Calu3 (cell line): Measurements from ENCODE around the gene CACNA2D3. TPM values are rescaled to one million over a fixed set of nuclear protein-coding genes. Genes with fewer than 3 reads are reported as not detected.

ENCODE experiments used
- BruUV-seq: library from RNA; stranded (reverse); fragments of 400-500 nt; replicated peaks from 2 replicates; lab custom pipeline; 2021; lab: Mats Ljungman, UMichigan
- CTCF ChIA-PET: fragments of 300-600 bp; sonication (Branson Sonifier 250); formaldehyde crosslinking; loops from one replicate; lab custom pipeline; 2022; ENCODE audit warnings: antibody characterized with exemption; lab: Charles Lee
- DNase-seq: peaks from one replicate; pipeline ENCODE4 v3.0.0; 2022
- H3K27ac Mint-ChIP-seq: one replicate; pipeline ENCODE4 v1.8.0; 2022; ENCODE audit warnings: mixed read lengths; ENCODE audit not compliant: unreplicated experiment
- H3K27me3 Mint-ChIP-seq: one replicate; pipeline ENCODE4 v1.8.0; 2022; ENCODE audit warnings: mixed read lengths; ENCODE audit not compliant: unreplicated experiment
- H3K36me3 Mint-ChIP-seq: one replicate; pipeline ENCODE4 v1.8.0; 2022; ENCODE audit warnings: mild to moderate bottlenecking, moderate library complexity, mixed read lengths; ENCODE audit not compliant: insufficient read depth, unreplicated experiment
- H3K4me1 Mint-ChIP-seq: one replicate; pipeline ENCODE4 v1.8.0; 2022; ENCODE audit warnings: mild to moderate bottlenecking, low read depth, mixed read lengths; ENCODE audit not compliant: unreplicated experiment
- H3K4me3 Mint-ChIP-seq: one replicate; pipeline ENCODE4 v1.8.0; 2022; ENCODE audit warnings: mild to moderate bottlenecking, low read depth, moderate library complexity, mixed read lengths; ENCODE audit not compliant: unreplicated experiment
- H3K9me3 Mint-ChIP-seq: one replicate; pipeline ENCODE4 v1.8.0; 2022; ENCODE audit warnings: low read depth, mixed read lengths; ENCODE audit not compliant: unreplicated experiment
- intact Hi-C: fragments of 100-400 bp; cut with micrococcal nuclease; formaldehyde crosslinking; loops from one replicate; pipeline ENCODE4 v1.10.0; 2022; ENCODE audit not compliant: unreplicated experiment
- total RNA-seq: library from RNA; stranded (reverse); gene quantifications from 2 replicates; pipeline ENCODE4 v1.2.3, GENCODE V29; 2022
- TF ChIP-seq, protein P1 (sequence below): fragments of 200-600 bp; IDR thresholded peaks from one replicate; pipeline ENCODE4 v1.8.0; 2022; ENCODE audit warnings: antibody characterized with exemption; ENCODE audit not compliant: unreplicated experiment

CACNA2D3 gene
- total RNA-seq, 1 experiment from 2014 or later, result not detected

DNA sequence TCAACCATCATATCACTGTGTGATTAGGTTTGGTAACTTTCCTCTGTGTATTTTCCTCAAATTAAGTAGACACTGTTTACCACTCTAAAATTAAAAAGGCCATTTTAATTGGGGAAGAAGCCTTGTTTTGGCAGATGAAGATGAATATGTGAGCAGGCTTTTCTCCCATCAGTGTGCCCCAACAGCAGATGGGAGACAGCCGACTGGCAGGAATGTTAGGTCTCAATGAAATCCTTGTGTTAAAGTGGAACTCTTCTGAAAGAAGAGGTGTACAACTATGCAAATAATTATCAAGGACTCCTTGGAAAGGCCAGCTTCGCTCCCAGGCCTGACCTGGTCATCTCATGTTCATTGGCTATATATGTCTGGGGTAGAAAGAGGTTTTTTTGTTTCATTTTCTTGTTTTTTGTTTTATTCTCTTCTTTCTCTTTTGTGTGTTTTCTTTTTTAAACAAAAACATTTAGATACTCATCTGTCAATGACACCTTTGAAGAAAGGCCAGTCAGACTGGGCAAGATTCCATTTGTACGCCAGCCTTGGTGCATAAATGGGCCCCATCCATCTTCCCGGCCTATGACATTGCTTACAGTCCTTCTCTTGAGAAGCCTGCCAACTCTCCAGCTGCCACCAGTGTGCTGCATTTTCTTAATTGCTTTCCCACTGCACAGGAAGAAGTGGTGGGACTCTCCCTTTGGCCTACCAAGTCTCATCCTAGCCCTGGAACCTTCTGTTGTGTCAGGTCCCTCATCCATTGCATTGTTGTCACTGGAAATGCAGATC, 779.7 kb downstream of the CACNA2D3 start:
- Mint-ChIP-seq H3K4me1 (no peaks in the 10 kb centered on the region), H3K27ac (no peak overlapping the region), H3K36me3 (no peaks in the 10 kb centered on the region), H3K4me3 (no peak overlapping the region), H3K27me3 (no peaks in the 10 kb centered on the region), H3K9me3 (no peaks in the 10 kb centered on the region)
- CTCF ChIA-PET, result no interaction called here
- TF ChIP-seq, protein P1, sequence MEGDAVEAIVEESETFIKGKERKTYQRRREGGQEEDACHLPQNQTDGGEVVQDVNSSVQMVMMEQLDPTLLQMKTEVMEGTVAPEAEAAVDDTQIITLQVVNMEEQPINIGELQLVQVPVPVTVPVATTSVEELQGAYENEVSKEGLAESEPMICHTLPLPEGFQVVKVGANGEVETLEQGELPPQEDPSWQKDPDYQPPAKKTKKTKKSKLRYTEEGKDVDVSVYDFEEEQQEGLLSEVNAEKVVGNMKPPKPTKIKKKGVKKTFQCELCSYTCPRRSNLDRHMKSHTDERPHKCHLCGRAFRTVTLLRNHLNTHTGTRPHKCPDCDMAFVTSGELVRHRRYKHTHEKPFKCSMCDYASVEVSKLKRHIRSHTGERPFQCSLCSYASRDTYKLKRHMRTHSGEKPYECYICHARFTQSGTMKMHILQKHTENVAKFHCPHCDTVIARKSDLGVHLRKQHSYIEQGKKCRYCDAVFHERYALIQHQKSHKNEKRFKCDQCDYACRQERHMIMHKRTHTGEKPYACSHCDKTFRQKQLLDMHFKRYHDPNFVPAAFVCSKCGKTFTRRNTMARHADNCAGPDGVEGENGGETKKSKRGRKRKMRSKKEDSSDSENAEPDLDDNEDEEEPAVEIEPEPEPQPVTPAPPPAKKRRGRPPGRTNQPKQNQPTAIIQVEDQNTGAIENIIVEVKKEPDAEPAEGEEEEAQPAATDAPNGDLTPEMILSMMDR, result no peak
- intact Hi-C loops, result no loop called here
- DNase-seq, result no peak
- BruUV-seq, result no TSS peak

DNA sequence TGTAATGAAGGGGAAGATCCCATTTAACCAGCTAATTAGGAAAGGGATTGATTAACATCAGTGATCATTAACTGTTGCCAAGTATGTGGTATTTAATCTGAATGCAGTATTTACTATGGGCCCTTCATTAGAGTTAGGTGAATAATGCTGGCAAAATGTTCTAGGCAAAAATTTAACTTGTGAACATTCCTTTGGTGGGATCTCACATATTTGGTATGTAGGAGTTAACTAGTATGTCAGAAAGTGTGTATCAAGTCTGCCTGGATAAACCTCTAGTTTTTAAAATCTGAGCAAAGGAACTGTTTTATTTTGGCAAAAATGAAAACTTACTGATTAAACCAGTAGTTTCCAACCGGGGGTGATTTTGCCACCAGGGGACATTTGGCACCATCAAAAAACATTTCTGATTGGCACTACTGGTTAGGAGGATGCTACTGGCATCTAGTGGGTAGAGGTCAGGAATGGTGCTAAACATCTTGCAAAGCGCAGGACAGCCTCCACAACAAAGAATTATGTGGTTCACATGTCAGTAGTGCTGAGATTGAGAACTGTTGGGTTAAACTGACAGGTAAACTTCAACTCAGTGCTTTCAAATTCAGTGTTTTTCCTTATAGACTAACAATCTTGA, 783.0 kb downstream of the CACNA2D3 start:
- intact Hi-C loops, result no loop called here
- no peaks in the 10 kb centered on the region for H3K9me3 Mint-ChIP-seq
- no peak overlapping the region for H3K4me3 Mint-ChIP-seq
- H3K27me3 Mint-ChIP-seq, result no peaks in the 10 kb centered on the region
- CTCF ChIA-PET, result no interaction called here
- H3K27ac Mint-ChIP-seq, result no peak overlapping the region
- no peaks in the 10 kb centered on the region for H3K36me3 Mint-ChIP-seq
- DNase-seq, result no peak
- no peaks in the 10 kb centered on the region for H3K4me1 Mint-ChIP-seq
- BruUV-seq, result no TSS peak
- TF ChIP-seq, protein P1, result no peak

DNA sequence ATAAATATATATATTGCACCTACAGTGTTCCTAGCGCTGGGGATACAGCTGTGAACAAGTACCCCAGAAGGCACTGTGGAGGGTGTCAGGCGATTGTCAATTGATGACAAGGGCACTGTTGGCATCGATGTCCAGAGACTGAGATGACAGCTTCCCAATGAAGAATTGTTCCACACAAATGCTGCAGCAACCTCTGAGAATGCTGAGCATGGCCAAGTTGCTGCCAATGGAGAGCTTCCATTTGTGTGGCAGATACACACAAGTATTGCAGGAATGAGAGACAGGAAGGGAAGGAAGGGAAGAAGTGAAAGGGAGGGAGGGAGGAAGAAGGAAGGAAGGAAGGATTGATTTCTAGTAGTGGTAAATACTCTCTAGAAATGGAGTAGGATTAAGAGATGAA, 783.6 kb downstream of the CACNA2D3 start:
- CTCF ChIA-PET, result no interaction called here
- H3K4me3 Mint-ChIP-seq, result no peak overlapping the region
- no peaks in the 10 kb centered on the region for H3K9me3 Mint-ChIP-seq

DNA sequence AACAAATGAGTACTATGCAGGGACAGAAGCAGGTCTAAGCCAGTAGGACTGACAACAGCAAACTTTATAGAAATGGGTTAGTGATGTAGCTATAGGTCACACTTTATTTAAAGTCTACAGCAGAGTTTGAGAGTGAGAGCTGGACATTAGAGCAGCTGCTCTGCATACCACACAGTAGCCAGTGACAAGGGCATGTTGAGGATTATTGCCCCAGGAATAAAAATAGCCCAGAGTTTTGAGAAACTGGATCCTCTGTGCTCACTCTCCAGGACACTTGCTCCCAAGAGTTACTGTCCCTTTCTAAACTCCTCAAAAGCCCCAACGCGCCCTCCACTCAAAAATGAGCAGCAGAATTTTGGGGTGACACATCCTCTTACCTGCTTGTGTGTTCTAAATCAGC, 784.4 kb downstream of the CACNA2D3 start:
- Mint-ChIP-seq H3K27ac (no peak overlapping the region), H3K9me3 (peaks cover 3% of the 10 kb centered on the region), H3K4me1 (no peaks in the 10 kb centered on the region), H3K4me3 (no peak overlapping the region), H3K36me3 (no peaks in the 10 kb centered on the region), H3K27me3 (no peaks in the 10 kb centered on the region)
- intact Hi-C loops, result no loop called here
- TF ChIP-seq, protein P1, result no peak
- DNase-seq, result no peak
- CTCF ChIA-PET, result no interaction called here
- BruUV-seq, result no TSS peak

More for the DNA sequence above, 783.6 kb downstream of the CACNA2D3 start:
- Mint-ChIP-seq H3K27me3 (no peaks in the 10 kb centered on the region), H3K4me1 (no peaks in the 10 kb centered on the region), H3K27ac (no peak overlapping the region), H3K36me3 (no peaks in the 10 kb centered on the region)
- intact Hi-C loops, result no loop called here
- no peak for DNase-seq
- no TSS peak for BruUV-seq
- TF ChIP-seq, protein P1, result no peak
